WTC11 (cell line): ENCODE results near the gene INPP4B. TPM values are rescaled to one million over a fixed set of nuclear protein-coding genes. Genes with fewer than 3 reads are reported as not detected.

Experiments used
- ATAC-seq: fragments of 200-7000 bp; cut with Tn5 transposase; 2 replicates; pipeline ENCODE4 v1.10.0; 2021; ENCODE audit warnings: mild to moderate bottlenecking, moderate library complexity
- CTCF ChIA-PET: fragments of 300-600 bp; sonication (Branson Sonifier 250); formaldehyde crosslinking; loops from one replicate; lab custom pipeline; 2021; ENCODE audit warnings: antibody characterized with exemption; lab: Charles Lee
- POLR2A ChIA-PET: fragments of 350-600 bp; sonication (Branson Sonifier 250); formaldehyde crosslinking; loops from one replicate; lab custom pipeline; 2021; ENCODE audit warnings: antibody characterized with exemption; lab: Charles Lee
- DNase-seq: peaks from one replicate; pipeline ENCODE4 v3.0.0; 2021; ENCODE audit warnings: low spot score
- H3K27ac Mint-ChIP-seq: 2 replicates; pipeline ENCODE4 v1.8.0; 2021; ENCODE audit warnings: mixed read lengths
- H3K27me3 Mint-ChIP-seq: 2 replicates; pipeline ENCODE4 v1.8.0; 2021; ENCODE audit warnings: low read depth, mild to moderate bottlenecking, moderate library complexity, mixed read lengths
- H3K36me3 Mint-ChIP-seq: 2 replicates; pipeline ENCODE4 v1.8.0; 2021; ENCODE audit warnings: mixed read lengths
- H3K4me1 Mint-ChIP-seq: 2 replicates; pipeline ENCODE4 v1.8.0; 2022; ENCODE audit warnings: mixed read lengths
- H3K4me3 Mint-ChIP-seq: 2 replicates; pipeline ENCODE4 v1.8.0; 2021; ENCODE audit warnings: mild to moderate bottlenecking, moderate library complexity, mixed read lengths
- H3K9me3 Mint-ChIP-seq: 2 replicates; pipeline ENCODE4 v1.8.0; 2021; ENCODE audit warnings: mixed read lengths
- CBFB ChIP-seq: sonication (generic); formaldehyde crosslinking; IDR thresholded peaks from 2 replicates; pipeline ENCODE4 v1.8.1; 2022; ENCODE audit warnings: mild to moderate bottlenecking, low read depth, missing genetic modification reagents
- NFATC4 ChIP-seq: fragments of 250-450 bp; sonication (Bioruptor Pico); IDR thresholded peaks from 2 replicates; pipeline ENCODE4 v1.9.0; 2021; ENCODE audit warnings: mild to moderate bottlenecking
- OVOL2 ChIP-seq: fragments of 250-450 bp; sonication (Bioruptor Pico); IDR thresholded peaks from 2 replicates; pipeline ENCODE4 v1.9.0; 2021; ENCODE audit warnings: mild to moderate bottlenecking, borderline replicate concordance
- SP1 ChIP-seq: sonication (generic); formaldehyde crosslinking; conservative IDR thresholded peaks from 2 replicates; pipeline ENCODE4 v1.8.1; 2022; ENCODE audit warnings: missing genetic modification reagents
- TEAD1 ChIP-seq: sonication (generic); formaldehyde crosslinking; IDR thresholded peaks from 2 replicates; pipeline ENCODE4 v1.8.0; 2022; ENCODE audit warnings: mild to moderate bottlenecking, missing genetic modification reagents
- ZNF121 ChIP-seq: sonication (generic); formaldehyde crosslinking; IDR thresholded peaks from 2 replicates; pipeline ENCODE4 v1.8.0; 2023; ENCODE audit warnings: missing genetic modification reagents
- ZNF219 ChIP-seq: sonication (generic); formaldehyde crosslinking; IDR thresholded peaks from 2 replicates; pipeline ENCODE4 v1.8.0; 2023; ENCODE audit warnings: missing genetic modification reagents, mild to moderate bottlenecking, borderline replicate concordance
- ZNF263 ChIP-seq: sonication (generic); formaldehyde crosslinking; IDR thresholded peaks from 2 replicates; pipeline ENCODE4 v1.8.1; 2022; ENCODE audit warnings: low read depth, mild to moderate bottlenecking, moderate library complexity, missing genetic modification reagents
- total RNA-seq: library from RNA; stranded (reverse); gene quantifications from 3 replicates; pipeline ENCODE4 v1.2.3, GENCODE V29; 2021
- TF ChIP-seq, protein P1 (sequence below): sonication (generic); formaldehyde crosslinking; conservative IDR thresholded peaks from 2 replicates; pipeline ENCODE4 v1.8.1; 2023; ENCODE audit warnings: mild to moderate bottlenecking, low read depth, missing genetic modification reagents, moderate library complexity
- TF ChIP-seq, protein P2 (sequence below): sonication (generic); formaldehyde crosslinking; IDR thresholded peaks from 2 replicates; pipeline ENCODE4 v1.8.1; 2022; ENCODE audit warnings: low read depth, mild to moderate bottlenecking, moderate library complexity, missing genetic modification reagents, borderline replicate concordance
- TF ChIP-seq, protein P3 (sequence below): fragments of 250-450 bp; sonication (Bioruptor Pico); IDR thresholded peaks from 2 replicates; pipeline ENCODE4 v1.9.0; 2021; ENCODE audit warnings: moderate library complexity, mild to moderate bottlenecking, inconsistent platforms, borderline replicate concordance
- TF ChIP-seq, protein P4 (sequence below): sonication (generic); formaldehyde crosslinking; IDR thresholded peaks from 2 replicates; pipeline ENCODE4 v1.8.1; 2023; ENCODE audit warnings: mild to moderate bottlenecking, missing genetic modification reagents
- TF ChIP-seq, protein P5 (sequence below): sonication (generic); formaldehyde crosslinking; IDR thresholded peaks from 2 replicates; pipeline ENCODE4 v1.8.1; 2022; ENCODE audit warnings: low read depth, missing genetic modification reagents, borderline replicate concordance
- TF ChIP-seq, protein P6 (sequence below): fragments of 250-450 bp; sonication (Bioruptor Pico); conservative IDR thresholded peaks from 2 replicates; pipeline ENCODE4 v1.9.0; 2021; ENCODE audit warnings: mild to moderate bottlenecking
- TF ChIP-seq, protein P7 (sequence below): fragments of 250-450 bp; sonication (Bioruptor Pico); IDR thresholded peaks from 2 replicates; pipeline ENCODE4 v1.9.0; 2021; ENCODE audit warnings: mild to moderate bottlenecking
- TF ChIP-seq, protein P8 (sequence below): sonication (generic); formaldehyde crosslinking; conservative IDR thresholded peaks from 2 replicates; pipeline ENCODE4 v1.8.1; 2022; ENCODE audit warnings: mild to moderate bottlenecking, missing genetic modification reagents

The INPP4B gene
- total RNA-seq, 1 experiment from 2014 or later: 0.92 TPM

DNA sequence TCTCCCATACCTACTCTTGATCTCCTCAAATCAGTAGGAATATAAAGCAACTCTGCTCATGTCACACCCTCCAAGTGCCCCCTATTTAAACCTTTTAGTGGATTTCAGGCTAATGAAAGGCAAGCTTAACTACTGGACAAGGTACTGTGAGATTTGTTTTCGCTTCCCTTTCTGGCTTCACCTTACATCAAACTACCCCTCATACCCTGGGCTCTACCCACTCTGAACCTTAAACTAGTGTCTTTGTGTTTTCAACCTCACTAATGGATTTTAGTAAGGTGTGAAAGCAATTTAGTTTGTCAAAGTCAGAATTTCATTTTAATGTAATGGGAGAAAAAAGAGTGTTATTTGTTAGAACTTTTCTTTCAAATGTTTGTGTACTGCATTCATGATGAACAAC lies 291.7 kb downstream of the INPP4B start (continued):
- TF ChIP-seq, protein P1, sequence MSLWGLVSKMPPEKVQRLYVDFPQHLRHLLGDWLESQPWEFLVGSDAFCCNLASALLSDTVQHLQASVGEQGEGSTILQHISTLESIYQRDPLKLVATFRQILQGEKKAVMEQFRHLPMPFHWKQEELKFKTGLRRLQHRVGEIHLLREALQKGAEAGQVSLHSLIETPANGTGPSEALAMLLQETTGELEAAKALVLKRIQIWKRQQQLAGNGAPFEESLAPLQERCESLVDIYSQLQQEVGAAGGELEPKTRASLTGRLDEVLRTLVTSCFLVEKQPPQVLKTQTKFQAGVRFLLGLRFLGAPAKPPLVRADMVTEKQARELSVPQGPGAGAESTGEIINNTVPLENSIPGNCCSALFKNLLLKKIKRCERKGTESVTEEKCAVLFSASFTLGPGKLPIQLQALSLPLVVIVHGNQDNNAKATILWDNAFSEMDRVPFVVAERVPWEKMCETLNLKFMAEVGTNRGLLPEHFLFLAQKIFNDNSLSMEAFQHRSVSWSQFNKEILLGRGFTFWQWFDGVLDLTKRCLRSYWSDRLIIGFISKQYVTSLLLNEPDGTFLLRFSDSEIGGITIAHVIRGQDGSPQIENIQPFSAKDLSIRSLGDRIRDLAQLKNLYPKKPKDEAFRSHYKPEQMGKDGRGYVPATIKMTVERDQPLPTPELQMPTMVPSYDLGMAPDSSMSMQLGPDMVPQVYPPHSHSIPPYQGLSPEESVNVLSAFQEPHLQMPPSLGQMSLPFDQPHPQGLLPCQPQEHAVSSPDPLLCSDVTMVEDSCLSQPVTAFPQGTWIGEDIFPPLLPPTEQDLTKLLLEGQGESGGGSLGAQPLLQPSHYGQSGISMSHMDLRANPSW (CRISPR knock-in tag): no peak
- TF ChIP-seq, protein P2, sequence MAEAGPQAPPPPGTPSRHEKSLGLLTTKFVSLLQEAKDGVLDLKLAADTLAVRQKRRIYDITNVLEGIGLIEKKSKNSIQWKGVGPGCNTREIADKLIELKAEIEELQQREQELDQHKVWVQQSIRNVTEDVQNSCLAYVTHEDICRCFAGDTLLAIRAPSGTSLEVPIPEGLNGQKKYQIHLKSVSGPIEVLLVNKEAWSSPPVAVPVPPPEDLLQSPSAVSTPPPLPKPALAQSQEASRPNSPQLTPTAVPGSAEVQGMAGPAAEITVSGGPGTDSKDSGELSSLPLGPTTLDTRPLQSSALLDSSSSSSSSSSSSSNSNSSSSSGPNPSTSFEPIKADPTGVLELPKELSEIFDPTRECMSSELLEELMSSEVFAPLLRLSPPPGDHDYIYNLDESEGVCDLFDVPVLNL (CRISPR knock-in tag): no peak
- TF ChIP-seq, protein P3, sequence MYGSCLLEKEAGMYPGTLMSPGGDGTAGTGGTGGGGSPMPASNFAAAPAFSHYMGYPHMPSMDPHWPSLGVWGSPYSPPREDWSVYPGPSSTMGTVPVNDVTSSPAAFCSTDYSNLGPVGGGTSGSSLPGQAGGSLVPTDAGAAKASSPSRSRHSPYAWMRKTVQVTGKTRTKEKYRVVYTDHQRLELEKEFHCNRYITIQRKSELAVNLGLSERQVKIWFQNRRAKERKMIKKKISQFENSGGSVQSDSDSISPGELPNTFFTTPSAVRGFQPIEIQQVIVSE: no peak
- TF ChIP-seq ZNF263 (CRISPR knock-in tag) (no peak), ZNF121 (no peak), TEAD1 (CRISPR knock-in tag) (no peak)
- TF ChIP-seq, protein P4, sequence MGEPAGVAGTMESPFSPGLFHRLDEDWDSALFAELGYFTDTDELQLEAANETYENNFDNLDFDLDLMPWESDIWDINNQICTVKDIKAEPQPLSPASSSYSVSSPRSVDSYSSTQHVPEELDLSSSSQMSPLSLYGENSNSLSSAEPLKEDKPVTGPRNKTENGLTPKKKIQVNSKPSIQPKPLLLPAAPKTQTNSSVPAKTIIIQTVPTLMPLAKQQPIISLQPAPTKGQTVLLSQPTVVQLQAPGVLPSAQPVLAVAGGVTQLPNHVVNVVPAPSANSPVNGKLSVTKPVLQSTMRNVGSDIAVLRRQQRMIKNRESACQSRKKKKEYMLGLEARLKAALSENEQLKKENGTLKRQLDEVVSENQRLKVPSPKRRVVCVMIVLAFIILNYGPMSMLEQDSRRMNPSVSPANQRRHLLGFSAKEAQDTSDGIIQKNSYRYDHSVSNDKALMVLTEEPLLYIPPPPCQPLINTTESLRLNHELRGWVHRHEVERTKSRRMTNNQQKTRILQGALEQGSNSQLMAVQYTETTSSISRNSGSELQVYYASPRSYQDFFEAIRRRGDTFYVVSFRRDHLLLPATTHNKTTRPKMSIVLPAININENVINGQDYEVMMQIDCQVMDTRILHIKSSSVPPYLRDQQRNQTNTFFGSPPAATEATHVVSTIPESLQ (CRISPR knock-in tag): no peak
- TF ChIP-seq, protein P5, sequence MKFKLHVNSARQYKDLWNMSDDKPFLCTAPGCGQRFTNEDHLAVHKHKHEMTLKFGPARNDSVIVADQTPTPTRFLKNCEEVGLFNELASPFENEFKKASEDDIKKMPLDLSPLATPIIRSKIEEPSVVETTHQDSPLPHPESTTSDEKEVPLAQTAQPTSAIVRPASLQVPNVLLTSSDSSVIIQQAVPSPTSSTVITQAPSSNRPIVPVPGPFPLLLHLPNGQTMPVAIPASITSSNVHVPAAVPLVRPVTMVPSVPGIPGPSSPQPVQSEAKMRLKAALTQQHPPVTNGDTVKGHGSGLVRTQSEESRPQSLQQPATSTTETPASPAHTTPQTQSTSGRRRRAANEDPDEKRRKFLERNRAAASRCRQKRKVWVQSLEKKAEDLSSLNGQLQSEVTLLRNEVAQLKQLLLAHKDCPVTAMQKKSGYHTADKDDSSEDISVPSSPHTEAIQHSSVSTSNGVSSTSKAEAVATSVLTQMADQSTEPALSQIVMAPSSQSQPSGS (CRISPR knock-in tag): no peak

DNA sequence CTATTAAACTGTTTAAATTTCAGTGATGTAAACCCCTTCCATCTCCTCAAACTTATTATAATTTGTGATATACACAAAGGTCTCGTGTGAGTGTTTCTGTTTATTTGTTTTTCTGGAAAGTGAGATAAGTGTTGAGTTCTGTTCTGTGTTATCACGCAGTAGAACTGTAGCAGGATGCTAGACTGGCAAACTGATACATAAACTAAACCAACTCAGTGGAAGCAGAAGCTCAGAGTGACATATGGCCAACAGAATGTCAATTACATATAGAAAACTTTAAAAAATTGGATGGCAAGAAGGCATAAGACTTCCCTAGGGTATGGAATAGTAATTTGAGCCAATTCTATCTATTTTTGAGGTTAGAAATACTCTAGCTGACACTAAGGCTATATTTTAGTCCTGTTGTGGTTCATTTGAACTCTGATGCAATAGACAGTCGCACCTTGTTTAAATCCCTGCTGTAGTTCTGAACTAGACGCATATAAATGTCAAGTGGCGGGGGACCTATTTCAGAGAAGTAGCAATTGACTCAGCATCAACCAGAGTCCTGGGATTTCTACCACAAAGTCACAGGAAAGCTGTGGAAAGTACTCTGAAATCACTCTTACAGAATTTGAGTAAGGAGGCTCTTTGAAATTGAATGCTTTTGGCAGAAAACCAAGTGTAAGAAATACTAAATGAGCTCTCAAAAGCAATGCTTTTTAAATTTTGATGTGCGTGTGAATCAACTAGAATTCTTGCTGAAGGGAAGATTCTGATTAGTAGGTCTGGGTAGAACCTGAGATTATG lies 294.4 kb downstream of the INPP4B start:
- no peaks in the 10 kb centered on the region for H3K9me3 Mint-ChIP-seq
- DNase-seq (no peak), ATAC-seq (no peak)
- H3K4me3 Mint-ChIP-seq: no peak overlapping the region
- ChIA-PET POLR2A (no interaction called here), CTCF (no interaction called here)
- H3K36me3 Mint-ChIP-seq: no peaks in the 10 kb centered on the region
- TF ChIP-seq, protein P6, sequence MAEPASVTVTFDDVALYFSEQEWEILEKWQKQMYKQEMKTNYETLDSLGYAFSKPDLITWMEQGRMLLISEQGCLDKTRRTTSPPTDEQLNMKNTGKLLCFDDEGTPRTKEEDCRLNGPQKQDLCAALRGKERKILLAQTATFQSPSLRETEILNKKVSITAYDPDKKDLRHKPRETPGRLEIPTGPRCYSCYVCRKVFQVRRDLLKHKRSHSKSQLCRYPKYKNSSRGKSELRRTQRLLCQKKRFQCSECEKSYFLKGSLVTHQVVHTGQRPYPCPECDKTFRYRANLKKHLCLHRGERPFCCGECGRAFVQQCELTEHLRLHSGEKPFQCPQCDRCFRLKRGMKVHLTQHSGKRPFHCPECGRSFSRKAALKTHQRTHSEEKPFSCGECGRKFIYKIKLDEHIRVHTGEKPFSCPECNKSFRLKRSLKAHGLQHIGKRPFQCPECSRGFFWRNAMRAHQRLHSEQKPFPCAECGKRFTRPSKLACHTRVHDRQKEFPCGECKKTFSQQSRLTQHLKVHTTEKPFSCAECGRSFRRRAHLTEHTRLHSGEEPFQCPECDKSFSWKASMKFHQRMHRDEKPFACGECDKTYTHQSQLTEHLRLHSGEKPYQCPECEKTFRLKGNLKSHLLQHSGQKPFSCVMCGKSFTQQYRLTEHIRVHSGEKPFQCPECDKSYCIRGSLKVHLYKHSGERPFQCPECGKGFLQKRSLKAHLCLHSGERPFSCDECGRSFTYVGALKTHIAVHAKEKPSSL: no peak
- no peak for TF ChIP-seq TEAD1 (CRISPR knock-in tag)
- no peak for TF ChIP-seq ZNF219 (CRISPR knock-in tag)
- TF ChIP-seq SP1: no peak
- TF ChIP-seq, protein P7, sequence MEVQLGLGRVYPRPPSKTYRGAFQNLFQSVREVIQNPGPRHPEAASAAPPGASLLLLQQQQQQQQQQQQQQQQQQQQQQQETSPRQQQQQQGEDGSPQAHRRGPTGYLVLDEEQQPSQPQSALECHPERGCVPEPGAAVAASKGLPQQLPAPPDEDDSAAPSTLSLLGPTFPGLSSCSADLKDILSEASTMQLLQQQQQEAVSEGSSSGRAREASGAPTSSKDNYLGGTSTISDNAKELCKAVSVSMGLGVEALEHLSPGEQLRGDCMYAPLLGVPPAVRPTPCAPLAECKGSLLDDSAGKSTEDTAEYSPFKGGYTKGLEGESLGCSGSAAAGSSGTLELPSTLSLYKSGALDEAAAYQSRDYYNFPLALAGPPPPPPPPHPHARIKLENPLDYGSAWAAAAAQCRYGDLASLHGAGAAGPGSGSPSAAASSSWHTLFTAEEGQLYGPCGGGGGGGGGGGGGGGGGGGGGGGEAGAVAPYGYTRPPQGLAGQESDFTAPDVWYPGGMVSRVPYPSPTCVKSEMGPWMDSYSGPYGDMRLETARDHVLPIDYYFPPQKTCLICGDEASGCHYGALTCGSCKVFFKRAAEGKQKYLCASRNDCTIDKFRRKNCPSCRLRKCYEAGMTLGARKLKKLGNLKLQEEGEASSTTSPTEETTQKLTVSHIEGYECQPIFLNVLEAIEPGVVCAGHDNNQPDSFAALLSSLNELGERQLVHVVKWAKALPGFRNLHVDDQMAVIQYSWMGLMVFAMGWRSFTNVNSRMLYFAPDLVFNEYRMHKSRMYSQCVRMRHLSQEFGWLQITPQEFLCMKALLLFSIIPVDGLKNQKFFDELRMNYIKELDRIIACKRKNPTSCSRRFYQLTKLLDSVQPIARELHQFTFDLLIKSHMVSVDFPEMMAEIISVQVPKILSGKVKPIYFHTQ (CRISPR knock-in tag): no peak
- TF ChIP-seq, protein P8, sequence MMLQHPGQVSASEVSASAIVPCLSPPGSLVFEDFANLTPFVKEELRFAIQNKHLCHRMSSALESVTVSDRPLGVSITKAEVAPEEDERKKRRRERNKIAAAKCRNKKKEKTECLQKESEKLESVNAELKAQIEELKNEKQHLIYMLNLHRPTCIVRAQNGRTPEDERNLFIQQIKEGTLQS: no peak
- TF ChIP-seq OVOL2 (CRISPR knock-in tag): no peak
- no peak for TF ChIP-seq NFATC4 (CRISPR knock-in tag)
- TF ChIP-seq CBFB (CRISPR knock-in tag): no peak
- H3K27ac Mint-ChIP-seq: no peak overlapping the region
- peaks cover 16% of the 10 kb centered on the region for H3K4me1 Mint-ChIP-seq
- no peaks in the 10 kb centered on the region; the same call in 1 of the 2 replicates for H3K27me3 Mint-ChIP-seq
